GM12878 (cell line): ENCODE results near the gene PTPRN2. TPM values are rescaled to one million over a fixed set of nuclear protein-coding genes. Genes with fewer than 3 reads are reported as not detected.

ENCODE experiments used
- ATF2 ChIP-seq: IDR thresholded peaks from 2 replicates; pipeline ENCODE4 v1.6.1; 2012; ENCODE audit warnings: low read length, inconsistent platforms
- BCLAF1 ChIP-seq: fragments of 450-650 bp; IDR thresholded peaks from 2 replicates; pipeline ENCODE4 v1.6.1; 2017; ENCODE audit warnings: antibody characterized with exemption, mild to moderate bottlenecking, moderate library complexity
- CBX5 ChIP-seq: sonication (generic); IDR thresholded peaks from 2 replicates; pipeline ENCODE4 v1.6.1; 2016; ENCODE audit warnings: low read depth, moderate library complexity, mild to moderate bottlenecking, inconsistent platforms
- CHD2 ChIP-seq: IDR thresholded peaks from 2 replicates; pipeline ENCODE4 v1.6.1; 2011; ENCODE audit warnings: low read depth, low read length, improper control_type of control experiment, borderline replicate concordance
- CREB1 ChIP-seq: IDR thresholded peaks from 2 replicates; pipeline ENCODE4 v1.6.1; 2012; ENCODE audit warnings: low read depth, mild to moderate bottlenecking, inconsistent platforms
- E2F8 ChIP-seq: fragments of 450-650 bp; IDR thresholded peaks from 2 replicates; pipeline ENCODE4 v1.6.1; 2018; ENCODE audit warnings: mild to moderate bottlenecking, low read depth, moderate library complexity; ENCODE audit not compliant: partially characterized antibody
- FOXM1 ChIP-seq: IDR thresholded peaks from 2 replicates; pipeline ENCODE4 v1.6.1; 2012; ENCODE audit warnings: low read depth, mild to moderate bottlenecking, inconsistent platforms, low read length, moderate library complexity
- IRF4 ChIP-seq: IDR thresholded peaks from 2 replicates; pipeline ENCODE4 v1.6.1; 2011; ENCODE audit warnings: low read depth, low read length
- MYC ChIP-seq: IDR thresholded peaks from 2 replicates; pipeline ENCODE4 v1.6.1; 2011; ENCODE audit warnings: mild to moderate bottlenecking, low read length, moderate library complexity, inconsistent platforms; ENCODE audit not compliant: insufficient read depth, insufficient replicate concordance, insufficient read length, severe bottlenecking
- NRF1 ChIP-seq: conservative IDR thresholded peaks from 2 replicates; pipeline ENCODE4 v1.6.1; 2011; ENCODE audit warnings: mild to moderate bottlenecking, low read depth, low read length, improper control_type of control experiment
- PAX5 ChIP-seq: IDR thresholded peaks from 2 replicates; pipeline ENCODE4 v1.6.1; 2011; ENCODE audit warnings: low read depth, low read length, borderline replicate concordance
- REST ChIP-seq: IDR thresholded peaks from 2 replicates; pipeline ENCODE4 v1.6.1; 2012; ENCODE audit warnings: mild to moderate bottlenecking, low read depth, low read length
- SRF ChIP-seq, 2 experiments: IDR thresholded peaks; 2 replicates each; pipeline ENCODE4 v1.6.1; 2011; ENCODE audit warnings: low read depth in 2 of 2, low read length in 2 of 2, mild to moderate bottlenecking in 1 of 2, moderate library complexity in 1 of 2
- ZBTB11 ChIP-seq: fragments of 450-650 bp; formaldehyde crosslinking; IDR thresholded peaks from 2 replicates; pipeline ENCODE4 v1.5.0; 2022; ENCODE audit warnings: mild to moderate bottlenecking, missing genetic modification characterization
- polyA plus RNA-seq, 11 experiments: library from polyadenylated mRNA; depleted of rRNA in 4 of 11; unstranded in 6 of 11; stranded (reverse) in 5 of 11; fragments of >200 nt; fragmentation: Nextera tagmentation in 4 of 11; fragmentation: Illumina TruSeq in 1 of 11; extraction: Ambion mirVana in 4 of 11; extraction: Trizol in 1 of 11; gene quantifications; 1 replicate in 1 of 11; 2 replicates in 10 of 11; pipeline versions ENCODE4 v1.2.1 to v1.2.3, GENCODE V29; 2011 to 2016; ENCODE audit warnings: inconsistent platforms in 2 of 11, missing spikeins in 2 of 11, low read depth in 1 of 11
- total RNA-seq, 4 experiments: library from RNA; depleted of rRNA in 3 of 4; stranded (reverse); fragments of >200 nt in 3 of 4; fragmentation: Illumina TruSeq in 1 of 4; extraction: Trizol in 1 of 4; gene quantifications; 2 replicates each; pipeline versions ENCODE4 v1.2.1 to v1.2.3, GENCODE V29; 2013 to 2021

The PTPRN2 gene
- total and polyA plus RNA-seq, 10 of the 15 experiments (the other 5 are each of a cell fraction or from before 2014, with no cell fraction given) = 5.4 TPM; not detected in 9

- TF ChIP-seq E2F8 (no peak), CBX5 (no peak), BCLAF1 (no peak), REST (no peak), ZBTB11 (CRISPR knock-in tag) (no peak), CHD2 (no peak), ATF2 (no peak), IRF4 (no peak), CREB1 (no peak), FOXM1 (no peak), SRF (IDR thresholded peaks at IDR 0.05; ENCODE audit: low read depth in 2 of 2, low read length in 2 of 2) (no peak), NRF1 (no peak), PAX5 (no peak), MYC (no peak)
These were observed 774.6 kb downstream of the PTPRN2 start (continued) for GRCh38 chr7:157813053-157813452.
